Right ventricle myocardium superior (tissue), 1 donor: ENCODE data around the gene RPGRIP1L. TPM values are rescaled to one million over a fixed set of nuclear protein-coding genes. Genes with fewer than 3 reads are reported as not detected.
A peak's percentile ranks its signal among the peaks of the same experiment; 100 is the strongest.

ENCODE experiments used
- ATAC-seq: fragments of 200-7000 bp; cut with Tn5 transposase; one replicate; pipeline ENCODE4 v1.9.1; 2020; ENCODE audit warnings: mild to moderate bottlenecking; ENCODE audit not compliant: poor library complexity
- DNase-seq: peaks from one replicate; pipeline ENCODE4 v3.0.0-alpha.2; 2020
- intact Hi-C: fragments of 100-400 bp; cut with DNase I; formaldehyde crosslinking; loops from one replicate; pipeline ENCODE4 v1.11.2; 2022
- long read RNA-seq: library from polyadenylated mRNA; unstranded; transcript quantifications from one replicate; pipeline ENCODE4 v2.0.0, GENCODE V29; 2021
- total RNA-seq: library from RNA; stranded (reverse); fragmentation: NEBNext Ultra II Directional; extraction: Animal tissue kit (Norgen Biotek cat#: 25700); gene quantifications from one replicate; pipeline ENCODE4 v1.2.1, GENCODE V29; 2021
- donor health status: DM: no; HTN: yes; CAD: no; lungs with severe emphysema.

The RPGRIP1L gene
- total RNA-seq: 2.0 TPM
- long read RNA-seq, full-length matches to known transcripts: 1 of 1 reads
- long read RNA-seq, partial matches to known transcripts: 0 of 1 reads
- long read RNA-seq, other reads (novel, unspliced or antisense): 0 of 1 reads

DNA sequence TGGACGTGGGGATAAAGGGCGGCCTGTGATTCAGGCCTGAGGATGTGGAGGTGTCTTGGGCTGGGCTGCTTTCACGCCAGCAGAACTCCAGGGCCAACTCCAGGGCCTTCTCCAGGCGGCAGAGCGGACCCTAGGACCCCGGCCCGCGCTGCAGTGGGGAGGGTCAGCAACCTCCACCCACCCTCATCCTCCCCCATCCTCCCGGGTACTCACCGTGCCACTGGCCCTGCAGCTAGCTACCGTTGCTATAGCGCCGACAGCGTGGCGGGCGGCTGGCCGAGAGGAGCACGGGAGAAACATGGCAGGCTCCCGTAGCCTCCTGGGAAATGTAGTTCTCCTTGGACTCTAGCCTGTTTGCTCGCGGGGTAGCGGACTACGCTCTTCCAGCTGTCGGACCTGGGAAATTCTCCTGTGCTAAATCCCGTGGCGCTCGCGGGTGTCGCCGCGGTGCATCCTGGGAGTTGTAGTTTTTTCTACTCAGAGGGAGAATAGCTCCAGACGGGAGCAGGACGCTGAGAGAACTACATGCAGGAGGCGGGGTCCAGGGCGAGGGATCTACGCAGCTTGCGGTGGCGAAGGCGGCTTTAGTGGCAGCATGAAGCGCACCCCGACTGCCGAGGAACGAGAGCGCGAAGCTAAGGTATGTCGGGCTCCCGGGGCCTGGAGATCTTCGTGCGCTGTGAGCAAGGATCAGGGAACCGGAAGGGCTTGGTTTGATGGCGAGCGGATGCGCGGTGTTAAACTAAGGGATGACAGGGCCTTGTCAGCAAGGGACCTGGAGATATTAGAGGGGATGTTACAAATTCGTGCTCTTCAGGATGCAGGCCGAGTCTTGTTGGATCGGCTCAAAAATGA, at the start of gene RPGRIP1L, which contains the start of gene FTO:
TSS of gene RPGRIP1L (minus strand) at position 270 of the 855 bp plus-strand sequence. CDS start 3,136 bp downstream, outside the sequence.
TSS of gene FTO (plus strand) at position 567 of the 855 bp plus-strand sequence.
- intact Hi-C loops: no loop called here
- DNase-seq (peak; percentile 98), ATAC-seq (peak; percentile 99)

DNA sequence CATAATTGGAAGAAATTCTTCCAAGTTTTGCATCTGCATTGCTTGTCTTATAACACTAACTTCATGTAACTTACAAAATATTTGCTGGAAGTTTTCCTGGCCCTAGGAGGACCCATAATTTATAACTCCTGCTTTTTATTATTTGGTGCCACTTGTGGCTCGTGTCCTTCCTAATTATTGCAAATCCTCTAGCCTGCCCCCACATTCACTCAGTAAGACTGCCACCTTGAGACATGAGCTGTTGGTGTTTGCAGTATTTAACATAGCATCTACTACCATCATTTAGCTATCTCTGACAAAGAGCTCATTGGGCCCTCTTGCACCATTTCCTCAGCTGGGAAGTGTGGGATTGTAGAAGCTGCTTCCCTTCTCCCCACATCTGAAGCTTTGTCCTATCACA, 49.8 kb upstream of the RPGRIP1L start:
- no peak for ATAC-seq

DNA sequence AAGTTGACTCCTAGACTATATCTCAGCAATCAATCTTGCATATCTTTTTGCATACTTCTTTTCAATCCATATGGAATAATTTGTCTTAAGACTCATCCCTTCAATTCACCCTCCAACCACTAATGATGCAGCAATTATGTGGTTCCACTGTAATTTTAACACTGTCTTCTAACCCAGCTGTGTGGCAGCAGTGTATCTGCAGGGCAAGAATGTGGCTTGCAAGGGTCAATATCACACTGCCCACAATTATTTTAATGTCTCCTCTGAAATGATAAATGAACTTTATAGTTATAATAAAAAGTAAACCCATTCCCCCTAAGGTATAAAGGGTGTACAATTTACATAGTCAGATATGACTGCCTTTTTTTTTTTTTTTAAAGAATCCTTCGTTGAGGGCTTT, 48.9 kb upstream of the RPGRIP1L start:
- ATAC-seq: no peak

More for the DNA sequence above, 49.8 kb upstream of the RPGRIP1L start:
- DNase-seq: no peak
- intact Hi-C loops: no loop called here

DNA sequence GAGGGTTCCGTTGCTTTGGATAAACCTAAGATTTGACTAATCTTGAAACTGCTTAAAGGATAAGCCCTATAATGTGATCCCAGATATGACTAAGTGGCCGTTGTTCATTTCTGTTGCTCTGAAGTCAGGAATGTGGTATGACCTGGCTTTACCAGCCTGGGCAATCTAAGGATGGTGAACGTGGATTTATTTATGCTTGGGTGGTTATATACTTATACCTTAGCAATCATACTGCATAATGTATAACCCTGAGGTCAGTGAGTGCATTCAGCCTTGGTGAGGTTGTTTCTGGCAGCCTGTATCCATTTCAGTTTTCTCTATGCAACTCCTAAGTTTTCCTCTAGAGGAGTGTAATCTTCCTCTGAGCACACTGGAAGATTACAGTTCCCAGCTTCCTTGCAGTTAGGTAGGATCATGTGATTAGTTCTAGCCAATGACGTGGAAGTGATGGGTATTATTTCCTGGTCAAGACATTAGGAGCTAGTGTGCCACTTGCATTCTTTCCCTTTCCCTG, 42.2 kb upstream of the RPGRIP1L start:
- peak; percentile 12 for ATAC-seq
- intact Hi-C loops: no loop called here
- DNase-seq: no peak

More for the DNA sequence above, 48.9 kb upstream of the RPGRIP1L start:
- intact Hi-C loops: no loop called here
- DNase-seq: no peak

DNA sequence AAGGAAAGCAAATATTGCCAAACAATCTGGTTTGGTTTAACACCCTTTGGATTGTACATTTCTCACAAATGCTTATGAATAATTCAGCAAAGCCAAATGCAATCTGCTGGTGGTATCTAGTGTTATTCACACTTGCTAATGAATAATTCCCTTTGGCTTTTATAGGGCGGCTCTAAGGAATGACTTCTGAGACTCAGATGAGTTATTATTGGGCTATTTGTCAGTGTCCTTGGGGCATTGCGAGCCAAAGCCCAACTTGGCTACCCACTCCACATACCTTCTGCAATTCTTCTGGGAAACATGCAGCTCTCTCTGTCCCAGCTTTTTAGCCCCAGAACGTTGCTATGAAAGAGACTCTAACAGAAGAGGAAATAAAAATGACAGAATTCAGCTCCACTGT, 41.4 kb upstream of the RPGRIP1L start:
- intact Hi-C loops: no loop called here
- ATAC-seq (peak; percentile 49), DNase-seq (no peak)

DNA sequence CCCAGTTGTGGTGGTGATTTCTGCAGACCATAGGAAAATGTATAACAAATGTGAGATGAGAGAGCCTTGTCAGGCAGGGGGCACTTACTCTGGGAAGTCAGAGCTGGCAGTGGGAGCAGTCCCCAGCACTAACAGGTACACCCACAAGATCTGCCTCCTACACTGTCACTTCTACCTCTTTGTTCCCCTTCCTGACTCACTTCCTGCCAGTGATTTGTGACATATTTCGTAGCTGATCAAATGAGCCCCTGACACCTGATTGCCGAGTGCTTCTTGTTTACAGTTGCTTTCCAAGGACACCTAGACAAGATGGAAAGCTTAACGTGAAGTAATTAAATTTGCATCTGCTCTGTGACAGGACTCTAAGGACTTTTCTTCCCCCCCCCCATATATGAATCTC, 40.8 kb upstream of the RPGRIP1L start:
- DNase-seq: no peak
- ATAC-seq: no peak
- intact Hi-C loops: no loop called here

DNA sequence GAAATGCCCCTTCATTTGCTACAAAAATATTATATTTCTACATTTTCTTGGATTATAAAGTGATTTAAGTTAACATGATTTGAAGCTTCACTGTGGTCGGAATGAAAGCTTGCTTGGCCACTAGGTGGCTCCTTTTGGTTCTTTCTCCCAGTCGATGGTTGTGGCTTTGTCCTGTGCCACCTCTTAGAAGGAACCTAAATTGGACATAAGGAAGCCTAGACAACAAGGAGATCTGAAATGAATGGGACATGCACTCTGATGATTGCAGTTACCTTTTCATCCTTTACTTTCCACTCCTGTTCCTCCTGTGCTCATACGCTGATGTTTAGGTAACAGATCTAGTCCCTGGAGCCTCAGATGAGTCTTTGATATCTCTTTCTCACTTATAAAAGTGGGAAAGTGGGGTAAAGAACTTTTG, 39.5 kb upstream of the RPGRIP1L start:
- intact Hi-C loops: no loop called here
- no peak for DNase-seq
- peak; percentile 58 for ATAC-seq

DNA sequence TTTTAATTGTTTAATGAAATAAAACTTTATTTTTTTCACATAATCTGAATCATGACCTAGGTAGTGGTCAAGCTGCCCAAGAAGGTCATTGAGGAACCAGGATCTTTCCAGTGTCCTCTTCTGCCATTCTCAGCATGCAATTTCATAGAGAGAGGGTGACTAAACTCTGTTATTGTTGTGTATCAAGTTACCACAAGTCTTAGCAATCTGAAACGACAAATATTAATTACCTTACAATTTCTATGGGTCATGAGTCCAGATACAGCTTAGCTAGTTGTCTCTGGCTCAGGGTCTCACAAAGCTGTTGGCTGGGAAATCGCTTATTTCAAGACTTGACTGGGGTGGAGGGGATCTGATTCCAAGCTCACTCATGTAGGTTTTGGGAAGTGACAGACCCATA, 37.9 kb upstream of the RPGRIP1L start:
- no peak for DNase-seq
- intact Hi-C loops: no loop called here
- no peak for ATAC-seq

DNA sequence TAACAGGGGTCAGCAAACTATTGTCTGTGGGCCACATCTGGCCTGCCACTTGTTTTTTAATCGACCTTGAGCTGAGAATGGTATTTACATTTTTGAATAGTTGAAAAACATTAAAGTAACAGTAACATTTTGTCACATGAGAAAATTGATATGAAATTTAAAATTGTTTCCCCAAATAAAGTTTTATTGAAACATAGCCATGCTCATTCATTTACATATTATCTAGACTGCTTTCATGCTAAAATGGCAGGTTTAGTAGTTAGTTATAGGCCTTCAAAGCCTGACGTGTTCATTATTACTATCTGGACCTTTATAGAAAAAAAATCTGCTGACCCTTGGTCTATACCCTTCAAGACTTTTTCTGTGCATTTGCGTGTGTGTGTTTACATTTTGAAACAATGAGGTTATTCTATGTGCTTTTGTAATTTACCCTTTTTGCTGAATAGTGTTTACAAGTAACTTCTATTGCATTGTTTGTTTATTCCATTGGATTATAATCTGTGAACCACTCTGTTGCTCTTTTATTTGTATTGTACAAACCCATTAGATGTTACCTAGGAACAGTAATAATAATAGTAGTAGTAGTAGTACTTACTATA, 37.4 kb upstream of the RPGRIP1L start:
- intact Hi-C loops: no loop called here

DNA sequence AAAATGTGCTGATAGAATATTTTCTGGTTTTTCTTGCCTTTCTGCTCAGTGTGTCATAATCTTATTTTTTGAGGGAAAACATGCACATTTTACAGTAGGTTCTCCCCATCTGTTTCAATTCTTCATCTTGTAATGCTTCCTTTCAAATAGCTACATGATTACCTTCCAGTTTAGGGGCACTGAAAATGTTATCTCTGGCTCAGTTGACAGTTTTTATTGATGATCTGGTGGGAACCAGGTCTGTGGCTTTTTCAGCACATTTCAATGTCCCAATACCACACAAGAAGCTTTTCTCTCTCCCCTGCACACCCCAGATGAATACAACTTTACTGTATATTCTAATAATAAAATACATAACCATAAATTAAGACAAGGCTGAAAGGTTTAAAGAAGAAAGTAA, 36.8 kb upstream of the RPGRIP1L start:
- intact Hi-C loops: no loop called here
- ATAC-seq: no peak

More for the DNA sequence above, 37.4 kb upstream of the RPGRIP1L start:
- DNase-seq (no peak), ATAC-seq (no peak)

DNA sequence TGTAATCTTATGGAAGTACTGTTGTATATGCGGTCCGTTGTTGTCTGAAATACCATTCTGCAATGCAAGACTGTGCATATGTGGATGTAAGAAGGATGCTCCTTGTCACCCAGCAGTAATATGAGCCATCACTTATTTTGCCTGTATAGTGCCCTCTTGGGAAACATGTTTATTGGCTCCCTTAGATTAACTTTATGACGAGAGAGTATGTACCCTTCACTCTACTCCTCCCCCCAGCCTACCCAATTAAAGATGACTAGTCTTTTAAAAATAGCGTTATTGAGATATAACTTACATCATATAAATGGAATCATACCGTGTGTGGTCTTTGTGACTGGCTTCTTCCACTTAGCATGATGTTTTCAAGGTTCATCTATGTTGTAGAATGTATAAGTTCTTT, 33.9 kb upstream of the RPGRIP1L start:
- no peak for DNase-seq
- intact Hi-C loops: no loop called here
- ATAC-seq: no peak

More for the DNA sequence above, 36.8 kb upstream of the RPGRIP1L start:
- DNase-seq: no peak

DNA sequence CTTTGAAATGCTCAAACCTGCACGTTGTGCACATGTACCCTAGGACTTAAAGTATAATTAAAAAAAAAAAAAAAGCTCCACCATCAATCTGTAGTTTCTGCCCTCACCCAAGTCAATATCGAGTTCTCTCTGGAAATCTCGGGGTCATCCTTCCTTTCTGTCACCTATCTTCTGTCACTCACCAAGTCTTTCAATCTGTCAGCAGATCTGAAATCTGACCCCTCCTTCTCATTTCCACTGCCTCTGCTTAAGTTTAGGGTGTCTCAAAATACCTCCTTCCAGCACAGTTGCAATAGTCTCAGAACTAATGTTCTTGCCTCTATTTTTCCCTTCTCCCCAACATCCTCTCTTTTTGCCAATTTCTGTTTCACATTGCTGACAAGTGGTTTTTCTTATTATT, 32.6 kb upstream of the RPGRIP1L start:
- ATAC-seq (no peak), DNase-seq (no peak)
- intact Hi-C loops: no loop called here

DNA sequence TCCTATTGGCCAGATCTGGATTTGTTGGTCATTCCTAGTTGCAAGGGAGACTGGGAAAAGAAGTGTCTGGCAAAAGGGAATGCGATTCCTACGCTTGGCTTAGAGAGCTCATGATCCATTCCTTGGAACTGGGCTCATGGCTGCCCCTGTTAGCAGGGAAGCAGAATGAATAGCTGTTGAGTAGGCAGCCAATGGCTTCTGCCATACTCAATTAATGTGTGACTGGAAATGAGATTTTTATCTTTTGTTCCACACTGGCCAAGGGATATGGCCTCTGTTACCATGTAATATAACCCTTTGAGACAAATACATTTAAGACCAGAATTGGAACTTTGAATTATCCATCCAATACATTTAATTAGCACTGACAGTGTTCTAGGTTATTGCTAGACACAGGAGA, 31.2 kb upstream of the RPGRIP1L start:
- intact Hi-C loops: no loop called here
- ATAC-seq (no peak), DNase-seq (no peak)

DNA sequence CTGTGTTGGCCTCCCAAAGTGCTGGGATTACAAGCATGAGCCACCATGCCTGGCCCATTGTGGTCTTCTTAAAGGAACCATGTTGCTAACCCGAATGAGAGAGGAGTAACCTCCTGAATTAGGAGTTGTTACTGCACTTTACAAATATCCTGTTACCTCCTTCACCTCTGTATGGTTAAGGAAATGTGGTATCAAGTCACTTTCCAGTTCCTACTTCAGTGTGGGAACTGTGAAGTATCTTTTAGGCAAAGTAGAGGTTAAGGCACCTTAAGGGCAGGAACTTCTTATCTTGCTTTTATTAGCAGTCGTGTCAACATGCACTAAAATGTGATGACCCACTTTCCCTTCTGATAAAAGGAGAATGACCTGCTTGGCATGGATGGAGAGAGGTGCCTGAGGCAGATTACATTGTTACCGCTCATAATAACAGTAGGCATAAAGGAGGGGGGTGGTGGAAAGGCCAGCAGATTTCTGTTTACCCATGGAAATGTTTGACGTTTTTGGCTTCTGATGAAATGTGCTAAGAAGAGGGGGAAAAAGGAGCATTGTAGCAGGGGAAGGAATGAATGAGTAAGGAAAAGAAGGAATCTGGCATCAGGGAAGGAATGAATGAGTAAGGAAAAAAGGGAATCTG, 28.8 kb upstream of the RPGRIP1L start:
- DNase-seq: no peak
- ATAC-seq: peak; percentile 86
- intact Hi-C loops: no loop called here

DNA sequence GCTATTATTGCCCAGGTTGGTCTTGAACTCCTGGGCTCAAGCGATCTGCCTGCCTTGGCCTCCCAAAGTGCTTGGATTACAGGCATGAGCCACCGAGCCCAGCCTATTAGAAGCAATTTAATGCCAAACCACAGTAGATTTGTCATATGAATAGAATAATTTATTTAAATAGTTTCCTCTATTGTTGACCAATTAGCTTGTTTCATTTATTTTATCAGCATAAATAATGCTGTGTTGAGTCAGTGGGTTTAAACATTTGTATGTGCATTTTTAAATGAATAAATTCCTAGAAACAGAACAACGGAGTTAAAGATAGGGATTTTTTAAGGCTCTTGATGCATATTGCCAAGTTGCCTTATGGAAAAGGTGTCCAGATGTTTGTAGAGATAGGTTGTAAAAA, 27.0 kb upstream of the RPGRIP1L start:
- DNase-seq (no peak), ATAC-seq (no peak)
- intact Hi-C loops: no loop called here

DNA sequence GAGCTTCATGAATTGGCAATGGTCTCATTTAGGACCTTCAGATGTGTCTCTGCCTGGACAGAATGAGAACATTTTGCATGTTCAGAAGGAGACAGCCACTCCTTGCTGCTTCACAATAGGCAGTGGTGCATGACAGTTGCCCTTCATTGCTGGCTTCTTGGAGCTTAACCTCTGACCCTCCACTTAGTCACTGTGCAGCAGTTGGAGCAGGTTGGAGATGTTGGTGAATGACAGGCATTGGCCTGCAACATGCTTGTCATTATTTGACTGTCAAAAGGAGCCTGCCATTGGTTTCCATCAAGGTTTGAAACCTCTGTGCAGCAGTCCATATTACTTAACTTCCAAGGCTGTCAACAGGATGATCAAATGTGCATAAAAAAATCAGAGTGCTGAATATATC, 23.0 kb upstream of the RPGRIP1L start:
- DNase-seq: no peak
- ATAC-seq: no peak
- intact Hi-C loops: no loop called here

DNA sequence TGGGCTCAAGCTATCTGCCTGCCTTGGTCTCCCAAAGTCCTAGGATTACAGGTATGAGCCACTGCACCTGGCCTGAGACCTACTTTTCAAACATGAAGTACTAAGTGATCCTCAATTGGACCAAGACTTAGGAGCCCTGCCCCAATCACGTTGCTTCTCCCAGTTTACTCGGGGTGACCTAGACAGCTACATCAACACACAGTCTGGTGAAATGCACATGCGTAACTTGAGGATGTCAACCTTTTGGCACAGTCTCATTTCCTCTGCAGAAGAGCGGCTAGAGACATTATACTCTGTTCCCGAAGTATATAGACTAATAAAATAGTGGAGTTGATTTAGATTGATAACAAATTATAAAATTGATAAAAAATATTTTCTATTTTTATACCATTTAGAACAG, 17.4 kb upstream of the RPGRIP1L start:
- DNase-seq (no peak), ATAC-seq (no peak)
- intact Hi-C loops: no loop called here

DNA sequence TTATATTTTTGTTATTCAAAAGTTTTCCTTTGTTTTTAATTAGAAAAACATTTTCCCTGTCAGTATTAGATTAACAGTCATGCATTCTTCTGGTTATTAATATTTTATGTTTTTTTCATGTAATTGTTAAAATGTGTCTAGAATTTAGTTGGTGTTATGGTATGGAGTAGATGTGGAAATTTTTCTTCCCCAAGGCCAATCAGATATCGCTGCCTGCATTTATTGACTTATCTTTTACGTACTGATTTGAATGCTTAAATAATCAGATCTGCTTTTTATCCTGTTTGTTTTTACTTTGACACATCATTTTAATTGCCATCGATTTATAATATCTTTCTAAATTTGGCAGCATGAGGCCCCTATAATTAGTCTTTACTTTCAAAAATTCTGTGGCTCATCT, 13.9 kb upstream of the RPGRIP1L start:
- ATAC-seq (no peak), DNase-seq (no peak)
- intact Hi-C loops: no loop called here

DNA sequence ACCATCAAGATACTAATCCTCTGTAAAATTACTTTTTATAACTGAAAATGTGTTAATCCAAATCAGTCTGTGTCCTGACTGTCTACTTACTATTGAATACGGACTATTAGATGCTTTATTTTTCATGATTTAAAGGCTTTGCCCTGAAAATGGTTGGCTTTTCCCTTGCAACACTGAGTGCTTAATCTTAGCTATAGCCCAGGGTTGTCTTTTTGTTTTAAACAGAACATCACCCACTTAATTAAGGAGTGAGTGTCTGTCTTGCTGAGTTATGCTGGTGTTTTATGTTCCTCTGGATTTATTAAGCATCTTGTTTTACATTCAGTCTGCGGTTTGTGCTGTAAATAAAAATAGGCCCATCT, 11.3 kb upstream of the RPGRIP1L start:
- DNase-seq (no peak), ATAC-seq (no peak)
- intact Hi-C loops: no loop called here
